ENCODE measurements around the gene POLR3F. TPM values are rescaled to one million over a fixed set of nuclear protein-coding genes. Genes with fewer than 3 reads are reported as not detected.

Gene POLR3F
- total and polyA plus RNA-seq, 2 donors (not counting 3 experiments of a cell fraction or from before 2014, with no cell fraction given), result 4.5 to 9.8 TPM

DNA sequence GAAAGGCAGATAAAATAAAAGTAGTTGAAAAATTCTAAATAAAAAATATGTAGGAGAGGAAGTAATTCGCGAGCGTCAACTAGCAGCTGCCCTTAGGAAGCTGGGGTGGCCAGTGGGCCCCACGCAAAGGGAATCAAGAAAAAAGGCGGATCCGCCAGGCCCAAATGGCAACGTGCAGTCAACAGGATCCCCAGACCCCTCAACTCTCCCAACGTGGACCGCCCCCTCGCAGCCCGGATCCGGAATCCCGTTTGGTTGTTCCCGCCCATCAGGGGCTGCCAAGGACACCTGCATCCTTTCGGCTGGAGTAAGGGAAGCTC is 656 bp upstream of the POLR3F start:
- CTCF ChIA-PET, result interaction anchor here (0.7 to 1.6 kb wide), 7 partner anchors 9 to 179 kb away, joined by 3 to 6 read pairs (median 3); partner anchors contain the start of genes RBBP9 and SEC23B
- no TSS peak for BruUV-seq (replicated peaks)
- FAIRE-seq (no peak), DNase-seq (ENCODE audit: low read depth, low spot score) (no peak)
- dilution Hi-C loops (cut with MboI; ENCODE audit: extremely low pct_ligation_motif_present, low sequenced_read_pairs) (no loop called here), intact Hi-C loops (cut with micrococcal nuclease) (loop anchor here (5.0 kb wide), 2 partner anchors 179 to 329 kb away; partner anchors contain the start of genes KAT14, PET117 and ZNF133)
- peak overlapping the region; percentile 72 to 99 (median 99) for H3K4me3 ChIP-seq (replicated peaks in 1 of 3; ENCODE audit: insufficient read depth in 1 of 3, low read depth in 1 of 3, low read length in 3 of 3)
- H3K9ac ChIP-seq (replicated peaks; ENCODE audit: extremely low read depth, insufficient read depth, low read length), result peak overlapping the region; percentile 93
- peaks cover 13% of the 10 kb centered on the region for H3K4me1 ChIP-seq (ENCODE audit: control insufficient read depth, extremely low read depth, insufficient read depth, low read length)
- H3K36me3 ChIP-seq (ENCODE audit: control insufficient read depth in 2 of 2, extremely low read depth in 1 of 2, insufficient read depth in 2 of 2, low read length in 2 of 2), result peaks cover 0 to 3% of the 10 kb centered on the region in 2 experiments
- no peaks in the 10 kb centered on the region for H3K9me1 ChIP-seq (replicated peaks; ENCODE audit: control insufficient read depth, extremely low read depth, insufficient read depth, low read length)
- H2AFZ ChIP-seq (ENCODE audit: low read depth, low read length), result peak overlapping the region; percentile 96
- POLR2A ChIA-PET, result interaction anchor here (0.6 to 1.2 kb wide), 2 partner anchors 33 to 41 kb away, joined by 5 to 8 read pairs; partner anchors contain the start of gene SEC23B
- peak overlapping the region; percentile 94 for H3K4me2 ChIP-seq (ENCODE audit: insufficient read depth, low read length)
- no peaks in the 10 kb centered on the region for H3K27me3 ChIP-seq (ENCODE audit: control insufficient read depth in 2 of 2, insufficient read depth in 2 of 2, low read length in 2 of 2)
- H3K27ac ChIP-seq (ENCODE audit: insufficient read depth, low read depth, low read length), result no peak overlapping the region
- peaks cover 32% of the 10 kb centered on the region for H3K79me2 ChIP-seq (ENCODE audit: control insufficient read depth, insufficient read depth, low read length)
- H4K20me1 ChIP-seq (replicated peaks; ENCODE audit: control insufficient read depth, extremely low read depth, insufficient read depth, low read length), result no peaks in the 10 kb centered on the region
- peak; percentile 71 for TF ChIP-seq POLR2AphosphoS5 (IDR thresholded peaks at IDR 0.05; ENCODE audit: insufficient read depth, low read depth, low read length)
- no peak for TF ChIP-seq JUN (IDR thresholded peaks at IDR 0.05; ENCODE audit: borderline replicate concordance, insufficient read depth, insufficient read length, low read depth)
- peak; percentile 75 for TF ChIP-seq POLR2A (IDR thresholded peaks at IDR 0.05; ENCODE audit: low read depth, low read length)
- no peaks in the 10 kb centered on the region for H3K9me3 ChIP-seq (replicated peaks; ENCODE audit: control insufficient read depth, insufficient read depth, low read length)

GRCh38 chr20:18477218-18477617 is 10.0 kb downstream of the POLR3F start:
- H3K79me2 ChIP-seq (ENCODE audit: control insufficient read depth, insufficient read depth, low read length), result no peaks in the 10 kb centered on the region
- H3K9me3 ChIP-seq (replicated peaks; ENCODE audit: control insufficient read depth, insufficient read depth, low read length), result no peaks in the 10 kb centered on the region
- no peak overlapping the region for H3K9ac ChIP-seq (replicated peaks; ENCODE audit: extremely low read depth, insufficient read depth, low read length)
- peaks cover 12 to 19% of the 10 kb centered on the region in 2 experiments for H3K36me3 ChIP-seq (ENCODE audit: control insufficient read depth in 2 of 2, extremely low read depth in 1 of 2, insufficient read depth in 2 of 2, low read length in 2 of 2)
- H3K9me1 ChIP-seq (replicated peaks; ENCODE audit: control insufficient read depth, extremely low read depth, insufficient read depth, low read length), result no peaks in the 10 kb centered on the region
- dilution Hi-C loops (cut with MboI; ENCODE audit: extremely low pct_ligation_motif_present, low sequenced_read_pairs) (no loop called here), intact Hi-C loops (cut with micrococcal nuclease) (no loop called here)
- H3K4me1 ChIP-seq (ENCODE audit: control insufficient read depth, extremely low read depth, insufficient read depth, low read length), result no peaks in the 10 kb centered on the region
- no peak overlapping the region for H2AFZ ChIP-seq (ENCODE audit: low read depth, low read length)
- no peaks in the 10 kb centered on the region for H3K27me3 ChIP-seq (ENCODE audit: control insufficient read depth in 2 of 2, insufficient read depth in 2 of 2, low read length in 2 of 2)
- no peak for TF ChIP-seq GATA2 (IDR thresholded peaks at IDR 0.05; ENCODE audit: insufficient read depth, insufficient read length, low read depth, low read length)
- no peak for TF ChIP-seq CTCF (IDR thresholded peaks at IDR 0.05; ENCODE audit: extremely low read depth in 1 of 2, insufficient read depth in 1 of 2, low read depth in 1 of 2, low read length in 2 of 2)
- ChIA-PET POLR2A (no interaction called here), CTCF (interaction anchor here (1.0 kb wide), 1 partner anchor 10 kb away, joined by 3 read pairs; the partner anchor contains the start of gene DZANK1)
- no peak overlapping the region for H3K27ac ChIP-seq (ENCODE audit: insufficient read depth, low read depth, low read length)
- no peak overlapping the region for H3K4me3 ChIP-seq (replicated peaks in 1 of 3; ENCODE audit: insufficient read depth in 1 of 3, low read depth in 1 of 3, low read length in 3 of 3)
- no TSS peak for BruUV-seq (replicated peaks)
- no peak overlapping the region for H3K4me2 ChIP-seq (ENCODE audit: insufficient read depth, low read length)
- no peaks in the 10 kb centered on the region for H4K20me1 ChIP-seq (replicated peaks; ENCODE audit: control insufficient read depth, extremely low read depth, insufficient read depth, low read length)
- FAIRE-seq (no peak), DNase-seq (ENCODE audit: low read depth, low spot score) (no peak)
